Loucy (cell line): ENCODE measurements around the gene GRIA2.

Experiments used
- H2AFZ ChIP-seq: fragments of 200-600 bp; sonication (generic); 2 replicates; pipeline ENCODE4 v1.6.0; 2016; ENCODE audit warnings: antibody characterized with exemption, mild to moderate bottlenecking, low read length, moderate library complexity
- H3F3A ChIP-seq: fragments of 200-600 bp; 2 replicates; pipeline ENCODE4 v1.6.0; 2016; ENCODE audit warnings: antibody characterized with exemption, low read depth, mild to moderate bottlenecking
- H3K27me3 ChIP-seq: fragments of 200-600 bp; sonication (generic); 2 replicates; pipeline ENCODE4 v1.6.1; 2014; ENCODE audit warnings: low read length, mild to moderate bottlenecking; ENCODE audit not compliant: insufficient read depth, poor library complexity, severe bottlenecking
- H3K36me3 ChIP-seq: fragments of 200-600 bp; sonication (generic); 2 replicates; pipeline ENCODE4 v1.6.1; 2016; ENCODE audit warnings: low read length; ENCODE audit not compliant: insufficient read depth
- H3K4me1 ChIP-seq: fragments of 200-600 bp; sonication (generic); 2 replicates; pipeline ENCODE4 v1.5.1; 2014; ENCODE audit warnings: low read length, mild to moderate bottlenecking; ENCODE audit not compliant: insufficient read depth, poor library complexity, severe bottlenecking
- H3K4me2 ChIP-seq: fragments of 200-600 bp; sonication (generic); 2 replicates; pipeline ENCODE4 v1.6.0; 2014; ENCODE audit warnings: antibody characterized with exemption, low read length, low read depth, mild to moderate bottlenecking; ENCODE audit not compliant: poor library complexity, severe bottlenecking
- H3K4me3 ChIP-seq: fragments of 200-600 bp; sonication (generic); 2 replicates; pipeline ENCODE4 v1.5.1; 2014; ENCODE audit warnings: low read length, mild to moderate bottlenecking, mixed read lengths; ENCODE audit not compliant: poor library complexity, severe bottlenecking
- H3K79me2 ChIP-seq: fragments of 200-600 bp; sonication (generic); 2 replicates; pipeline ENCODE4 v1.6.1; 2014; ENCODE audit warnings: low read length; ENCODE audit not compliant: insufficient read depth
- H3K9ac ChIP-seq: fragments of 200-600 bp; sonication (generic); 2 replicates; pipeline ENCODE4 v1.6.0; 2014; ENCODE audit warnings: mild to moderate bottlenecking, low read depth, low read length, moderate library complexity; ENCODE audit not compliant: poor library complexity, severe bottlenecking
- H3K9me2 ChIP-seq: fragments of 200-600 bp; sonication (generic); replicated peaks from 2 replicates; pipeline ENCODE4 v1.6.1; 2016; ENCODE audit warnings: low read depth, low read length, mixed read lengths
- H3K9me3 ChIP-seq: fragments of 200-600 bp; sonication (generic); 2 replicates; pipeline ENCODE4 v1.6.1; 2014; ENCODE audit warnings: mild to moderate bottlenecking, antibody characterized with exemption, low read length, low read depth; ENCODE audit not compliant: insufficient read depth
- H4K20me1 ChIP-seq: fragments of 200-600 bp; sonication (generic); 2 replicates; pipeline ENCODE4 v1.6.0; 2014; ENCODE audit warnings: antibody characterized with exemption, low read length, mild to moderate bottlenecking; ENCODE audit not compliant: insufficient read depth, poor library complexity, severe bottlenecking
- EZH2phosphoT487 ChIP-seq: fragments of 200-600 bp; IDR thresholded peaks from 2 replicates; pipeline ENCODE4 v1.6.1; 2018; ENCODE audit warnings: antibody characterized with exemption, mild to moderate bottlenecking, moderate library complexity, borderline replicate concordance
- TF ChIP-seq, protein P1 (sequence below): fragments of 200-600 bp; sonication (generic); conservative IDR thresholded peaks from 2 replicates; pipeline ENCODE4 v1.5.1; 2014; ENCODE audit warnings: mild to moderate bottlenecking, antibody characterized with exemption, low read length

The GRIA2 gene

DNA sequence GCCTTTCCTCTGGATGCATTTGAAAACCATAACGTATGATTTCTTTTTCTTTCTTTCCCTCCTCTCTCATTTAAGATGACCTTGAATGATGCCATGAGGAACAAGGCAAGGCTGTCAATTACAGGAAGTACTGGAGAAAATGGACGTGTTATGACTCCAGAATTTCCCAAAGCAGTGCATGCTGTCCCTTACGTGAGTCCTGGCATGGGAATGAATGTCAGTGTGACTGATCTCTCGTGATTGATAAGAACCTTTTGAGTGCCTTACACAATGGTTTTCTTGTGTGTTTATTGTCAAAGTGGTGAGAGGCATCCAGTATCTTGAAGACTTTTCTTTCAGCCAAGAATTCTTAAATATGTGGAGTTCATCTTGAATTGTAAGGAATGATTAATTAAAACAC lies 142.8 kb downstream of the GRIA2 start:
- no peak overlapping the region for H2AFZ ChIP-seq
- H3K9me2 ChIP-seq: no peaks in the 10 kb centered on the region
- no peaks in the 10 kb centered on the region for H3F3A ChIP-seq
- no peaks in the 10 kb centered on the region for H3K36me3 ChIP-seq
- no peak overlapping the region for H3K9ac ChIP-seq
- H3K27me3 ChIP-seq: no peaks in the 10 kb centered on the region
- H3K9me3 ChIP-seq: no peaks in the 10 kb centered on the region
- H3K4me2 ChIP-seq: no peak overlapping the region
- TF ChIP-seq, protein P1, sequence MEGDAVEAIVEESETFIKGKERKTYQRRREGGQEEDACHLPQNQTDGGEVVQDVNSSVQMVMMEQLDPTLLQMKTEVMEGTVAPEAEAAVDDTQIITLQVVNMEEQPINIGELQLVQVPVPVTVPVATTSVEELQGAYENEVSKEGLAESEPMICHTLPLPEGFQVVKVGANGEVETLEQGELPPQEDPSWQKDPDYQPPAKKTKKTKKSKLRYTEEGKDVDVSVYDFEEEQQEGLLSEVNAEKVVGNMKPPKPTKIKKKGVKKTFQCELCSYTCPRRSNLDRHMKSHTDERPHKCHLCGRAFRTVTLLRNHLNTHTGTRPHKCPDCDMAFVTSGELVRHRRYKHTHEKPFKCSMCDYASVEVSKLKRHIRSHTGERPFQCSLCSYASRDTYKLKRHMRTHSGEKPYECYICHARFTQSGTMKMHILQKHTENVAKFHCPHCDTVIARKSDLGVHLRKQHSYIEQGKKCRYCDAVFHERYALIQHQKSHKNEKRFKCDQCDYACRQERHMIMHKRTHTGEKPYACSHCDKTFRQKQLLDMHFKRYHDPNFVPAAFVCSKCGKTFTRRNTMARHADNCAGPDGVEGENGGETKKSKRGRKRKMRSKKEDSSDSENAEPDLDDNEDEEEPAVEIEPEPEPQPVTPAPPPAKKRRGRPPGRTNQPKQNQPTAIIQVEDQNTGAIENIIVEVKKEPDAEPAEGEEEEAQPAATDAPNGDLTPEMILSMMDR: no peak
- TF ChIP-seq EZH2phosphoT487: no peak
- no peaks in the 10 kb centered on the region for H3K4me1 ChIP-seq
- no peaks in the 10 kb centered on the region for H3K79me2 ChIP-seq
- H4K20me1 ChIP-seq: no peaks in the 10 kb centered on the region
- H3K4me3 ChIP-seq: no peak overlapping the region

DNA sequence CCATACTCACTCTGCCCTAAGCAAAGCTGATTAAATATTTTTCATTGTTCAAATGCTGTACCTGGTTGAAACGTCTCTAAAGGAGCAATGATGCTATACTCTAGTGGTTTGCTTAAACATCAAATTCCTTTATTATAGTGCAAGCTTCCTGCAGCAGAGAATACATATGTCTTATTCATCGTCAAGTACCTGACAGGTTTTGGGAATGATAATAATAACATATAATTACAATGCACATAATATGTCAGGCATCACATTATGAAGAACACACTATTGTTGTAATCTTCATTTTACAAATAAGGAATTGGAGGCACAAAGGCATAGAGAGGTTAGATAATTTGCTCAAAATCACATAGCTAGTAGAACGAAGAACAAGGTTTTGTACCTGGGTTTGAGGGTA lies 151.6 kb downstream of the GRIA2 start:
- TF ChIP-seq EZH2phosphoT487: no peak
- TF ChIP-seq, protein P1: no peak
- no peaks in the 10 kb centered on the region for H3K27me3 ChIP-seq
- H3K9me3 ChIP-seq: no peaks in the 10 kb centered on the region
- H3K9ac ChIP-seq: no peak overlapping the region
- H2AFZ ChIP-seq: no peak overlapping the region
- no peaks in the 10 kb centered on the region for H3K79me2 ChIP-seq
- H3K36me3 ChIP-seq: no peaks in the 10 kb centered on the region
- no peak overlapping the region for H3K4me2 ChIP-seq
- H3K4me1 ChIP-seq: no peaks in the 10 kb centered on the region
- H4K20me1 ChIP-seq: no peaks in the 10 kb centered on the region
- H3K4me3 ChIP-seq: no peak overlapping the region
- no peaks in the 10 kb centered on the region for H3K9me2 ChIP-seq
- no peaks in the 10 kb centered on the region for H3F3A ChIP-seq

DNA sequence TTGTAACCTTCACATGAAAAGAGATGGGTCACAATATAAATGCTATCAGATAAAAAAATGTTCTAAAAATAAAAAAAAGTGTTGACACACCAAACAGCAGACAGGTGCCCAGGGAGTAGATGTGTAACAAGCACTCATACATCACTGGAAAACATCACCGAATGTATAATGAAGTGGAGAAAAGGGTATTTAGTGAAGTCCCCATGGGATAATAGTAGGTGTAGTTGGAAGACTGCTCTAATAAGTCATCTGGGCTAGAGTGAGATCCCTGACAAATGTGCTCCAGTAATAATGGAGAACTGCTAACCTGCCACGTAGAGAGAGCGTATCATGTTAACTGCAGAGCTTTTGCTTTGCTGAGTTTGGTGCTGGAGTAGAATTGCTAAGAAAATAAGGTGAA lies 152.0 kb downstream of the GRIA2 start:
- Histone ChIP-seq H3K36me3 (no peaks in the 10 kb centered on the region), H2AFZ (no peak overlapping the region), H3K9me2 (no peaks in the 10 kb centered on the region), H3K27me3 (no peaks in the 10 kb centered on the region), H4K20me1 (no peaks in the 10 kb centered on the region), H3K79me2 (no peaks in the 10 kb centered on the region), H3K9me3 (no peaks in the 10 kb centered on the region), H3F3A (no peaks in the 10 kb centered on the region), H3K9ac (no peak overlapping the region), H3K4me3 (no peak overlapping the region), H3K4me1 (no peaks in the 10 kb centered on the region), H3K4me2 (no peak overlapping the region)
- TF ChIP-seq EZH2phosphoT487: no peak
- TF ChIP-seq, protein P1: no peak
